Upper lobe of left lung (tissue), 4 donors: Measurements from ENCODE around the gene CISD3.

Experiments used
- CTCF ChIP-seq, 6 experiments: fragments of 450-650 bp in 4 of 6; fragments of 200-600 bp in 2 of 6; sonication (generic) in 2 of 6; IDR thresholded peaks; one replicate each; pipeline ENCODE4 v1.5.1; 2016 to 2019; ENCODE audit warnings: antibody characterized with exemption in 6 of 6
- POLR2A ChIP-seq, 4 donors: fragments of 450-650 bp; IDR thresholded peaks; one replicate each; pipeline ENCODE4 v1.5.1; 2016 to 2017; ENCODE audit warnings: antibody characterized with exemption in 4 of 4, mild to moderate bottlenecking in 2 of 4
- POLR2AphosphoS5 ChIP-seq, 2 donors: sonication (generic); formaldehyde crosslinking; IDR thresholded peaks; one replicate each; pipeline ENCODE4 v1.5.1; 2017; ENCODE audit warnings: antibody characterized with exemption in 2 of 2

- TF ChIP-seq CTCF (IDR thresholded peaks at IDR 0.05) = no peak
- TF ChIP-seq POLR2AphosphoS5 (IDR thresholded peaks at IDR 0.05) = no peak
- no peak for TF ChIP-seq POLR2A (IDR thresholded peaks at IDR 0.05)
Measured at GRCh38 chr17:38731526-38732294, 1.6 kb downstream of the CISD3 start.
